HEK293T (cell line): ENCODE measurements around the gene CPNE8.

Experiments
- ARNT ChIP-seq: fragments of 450-650 bp; IDR thresholded peaks from 2 replicates; pipeline ENCODE4 v1.6.1; 2017; ENCODE audit warnings: mild to moderate bottlenecking
- BHLHE40 ChIP-seq: fragments of 450-650 bp; IDR thresholded peaks from 2 replicates; pipeline ENCODE4 v1.6.1; 2016; ENCODE audit warnings: mild to moderate bottlenecking, moderate library complexity, borderline replicate concordance
- FOXM1 ChIP-seq: fragments of 450-650 bp; IDR thresholded peaks from 2 replicates; pipeline ENCODE4 v1.6.1; 2017; ENCODE audit warnings: mild to moderate bottlenecking, borderline replicate concordance
- NFRKB ChIP-seq: fragments of 450-650 bp; IDR thresholded peaks from 2 replicates; pipeline ENCODE4 v1.6.1; 2016; ENCODE audit warnings: mild to moderate bottlenecking, moderate library complexity
- SP1 ChIP-seq: fragments of 450-650 bp; IDR thresholded peaks from 2 replicates; pipeline ENCODE4 v1.6.1; 2017

DNA sequence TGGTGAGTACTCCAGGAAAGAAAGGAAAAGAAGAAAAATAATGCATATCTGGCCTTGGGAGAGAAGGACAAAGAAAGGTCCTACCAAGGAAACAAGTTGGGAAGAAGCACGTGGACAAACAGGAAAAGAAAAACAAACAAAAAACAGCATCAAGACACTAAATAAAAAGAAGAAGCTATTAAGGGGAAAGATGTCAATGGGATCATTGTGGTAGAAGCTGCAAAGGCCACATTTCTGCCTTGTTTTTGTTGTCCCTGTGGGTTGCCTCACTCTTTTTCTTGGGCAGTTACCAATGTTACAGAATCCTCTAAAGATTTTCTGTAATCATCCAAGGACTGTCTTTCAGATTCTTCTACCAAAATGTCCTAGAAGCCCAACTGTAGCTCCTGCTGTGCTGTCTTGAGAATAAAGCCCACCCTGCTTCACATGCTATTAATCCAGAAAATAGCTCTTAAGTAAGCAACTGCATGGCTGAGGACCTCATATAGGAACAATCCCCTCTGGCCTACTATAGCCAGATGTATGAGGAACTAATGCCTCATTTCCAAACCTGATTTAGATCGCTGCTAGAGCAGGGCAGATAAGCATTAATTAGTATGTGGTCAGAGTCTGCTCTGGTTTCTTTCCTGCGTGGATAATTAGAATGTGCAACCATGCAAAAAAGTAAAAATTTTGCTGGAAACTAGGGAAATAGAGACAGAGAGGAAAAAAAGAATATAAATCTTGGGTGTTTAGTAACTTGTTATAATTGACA lies 10.2 kb upstream of the CPNE8 start:
- no peak for TF ChIP-seq SP1
- no peak for TF ChIP-seq FOXM1
- no peak for TF ChIP-seq BHLHE40
- TF ChIP-seq ARNT: no peak
- TF ChIP-seq NFRKB: no peak
